H1 (cell line): ENCODE results near the gene LYVE1.

Source experiments
- ATF2 ChIP-seq: IDR thresholded peaks from 2 replicates; pipeline ENCODE4 v1.6.1; 2012; ENCODE audit warnings: low read length, inconsistent platforms
- EP300 ChIP-seq, 2 experiments: IDR thresholded peaks; 1 replicate in 1 of 2; 2 replicates in 1 of 2; pipeline ENCODE4 v1.6.1; 2011 to 2012; ENCODE audit warnings: low read depth in 2 of 2, low read length in 2 of 2, mild to moderate bottlenecking in 2 of 2, borderline replicate concordance in 1 of 2, inconsistent platforms in 1 of 2, moderate library complexity in 1 of 2
- EZH2 ChIP-seq: fragments of 200-600 bp; sonication (generic); IDR thresholded peaks from 2 replicates; pipeline ENCODE4 v1.7.1; 2012; ENCODE audit warnings: low read depth, mild to moderate bottlenecking, moderate library complexity, low read length, inconsistent platforms; ENCODE audit not compliant: severe bottlenecking
- HDAC2 ChIP-seq, 2 experiments: fragments of 300-600 bp in 1 of 2; sonication (generic) in 1 of 2; IDR thresholded peaks; 2 replicates each; pipeline ENCODE4 v1.6.1; 2011 to 2012; ENCODE audit warnings: low read depth in 2 of 2, low read length in 2 of 2, mild to moderate bottlenecking in 2 of 2, moderate library complexity in 2 of 2, borderline replicate concordance in 1 of 2, inconsistent platforms in 1 of 2
- JUND ChIP-seq: IDR thresholded peaks from 2 replicates; pipeline ENCODE4 v1.6.1; 2011; ENCODE audit warnings: mild to moderate bottlenecking, improper control_type of control experiment, low read length
- POLR2A ChIP-seq, 2 experiments: IDR thresholded peaks; 1 replicate in 1 of 2; 2 replicates in 1 of 2; pipeline ENCODE4 v1.6.1; 2011; ENCODE audit warnings: low read depth in 2 of 2, low read length in 2 of 2, mild to moderate bottlenecking in 2 of 2; ENCODE audit errors: control extremely low read depth in 1 of 2

- TF ChIP-seq JUND, result no peak
- TF ChIP-seq POLR2A (IDR thresholded peaks at IDR 0.05; ENCODE audit: control extremely low read depth in 1 of 2, low read depth in 2 of 2, low read length in 2 of 2), result no peak
- no peak for TF ChIP-seq EZH2
- TF ChIP-seq ATF2, result no peak
- TF ChIP-seq EP300 (IDR thresholded peaks at IDR 0.05; ENCODE audit: borderline replicate concordance in 1 of 2, low read depth in 2 of 2, low read length in 2 of 2), result no peak
- TF ChIP-seq HDAC2 (IDR thresholded peaks at IDR 0.05; ENCODE audit: borderline replicate concordance in 1 of 2, low read depth in 2 of 2, low read length in 2 of 2), result no peak
Measured at GRCh38 chr11:10515418-10515817, 53.0 kb downstream of the LYVE1 start.
